Gastrocnemius medialis (tissue), 4 donors: ENCODE measurements around the gene SMG6. TPM values are rescaled to one million over a fixed set of nuclear protein-coding genes. Genes with fewer than 3 reads are reported as not detected.

Experiments used
- ATAC-seq, 2 donors: fragments of 150-250 bp; one replicate each; pipeline ENCODE4 v1.9.1; 2016
- DNase-seq, 2 donors: peaks; one replicate each; pipeline ENCODE4 v3.0.0-alpha.2; 2019
- H3K27ac ChIP-seq, 4 donors: fragments of 200-600 bp; sonication (generic); 1 replicate in 1 of 4; 2 replicates in 3 of 4; pipeline ENCODE4 v1.5.1; 2016 to 2018; ENCODE audit warnings: mild to moderate bottlenecking in 2 of 4, moderate library complexity in 1 of 4
- H3K27me3 ChIP-seq, 3 donors: fragments of 200-600 bp; sonication (generic) in 2 of 3; 1 replicate in 1 of 3; 2 replicates in 2 of 3; pipeline versions ENCODE4 v1.5.1 to v1.6.0; 2016 to 2019; ENCODE audit warnings: mild to moderate bottlenecking in 1 of 3, moderate library complexity in 1 of 3
- H3K36me3 ChIP-seq, 2 donors: fragments of 200-600 bp; sonication (generic) in 1 of 2; one replicate each; pipeline ENCODE4 v1.5.1; 2017 to 2018
- H3K4me1 ChIP-seq, 2 donors: fragments of 200-600 bp; sonication (generic) in 1 of 2; one replicate each; pipeline ENCODE4 v1.5.1; 2016 to 2017; ENCODE audit warnings: mild to moderate bottlenecking in 2 of 2
- H3K4me3 ChIP-seq, 4 donors: fragments of 200-600 bp; sonication (generic) in 3 of 4; 1 replicate in 1 of 4; 2 replicates in 3 of 4; pipeline ENCODE4 v1.5.1; 2016 to 2019; ENCODE audit warnings: mild to moderate bottlenecking in 2 of 4
- H3K9me3 ChIP-seq, 3 donors: fragments of 200-600 bp; sonication (generic) in 2 of 3; 1 replicate in 1 of 3; 2 replicates in 2 of 3; pipeline ENCODE4 v1.5.1; 2016 to 2019
- CTCF ChIP-seq, 5 experiments: fragments of 450-650 bp in 3 of 5; fragments of 200-600 bp in 2 of 5; sonication (generic) in 2 of 5; IDR thresholded peaks in 4 of 5; conservative IDR thresholded peaks in 1 of 5; 1 replicate in 4 of 5; 2 replicates in 1 of 5; pipeline ENCODE4 v1.5.1; 2016 to 2019; ENCODE audit warnings: antibody characterized with exemption in 5 of 5, mild to moderate bottlenecking in 3 of 5, moderate library complexity in 3 of 5
- POLR2A ChIP-seq, 2 donors: fragments of 450-650 bp; IDR thresholded peaks; one replicate each; pipeline ENCODE4 v1.6.1; 2017; ENCODE audit warnings: antibody characterized with exemption in 2 of 2, mild to moderate bottlenecking in 2 of 2, moderate library complexity in 2 of 2
- in situ Hi-C, 4 donors: fragments of 200-750 bp; cut with MboI; loops; one replicate each; pipeline versions ENCODE4 v1.15.0 to v1.8.0; 2017; ENCODE audit warnings: low sequenced_read_pairs in 4 of 4
- intact Hi-C: fragments of 100-400 bp; cut with DNase I; formaldehyde crosslinking; loops from one replicate; pipeline ENCODE4 v1.15.1; 2023; ENCODE audit warnings: low total_unique reads
- total RNA-seq, 4 donors: library from RNA; depleted of rRNA; stranded (reverse); fragments of >200 nt; gene quantifications; one replicate each; pipeline versions ENCODE4 v1.1.0 to v1.2.3, GENCODE V29; 2016

Gene SMG6
- total RNA-seq, 4 donors from 2014 or later: 20.5 to 27.8 (median 23.0) TPM

DNA sequence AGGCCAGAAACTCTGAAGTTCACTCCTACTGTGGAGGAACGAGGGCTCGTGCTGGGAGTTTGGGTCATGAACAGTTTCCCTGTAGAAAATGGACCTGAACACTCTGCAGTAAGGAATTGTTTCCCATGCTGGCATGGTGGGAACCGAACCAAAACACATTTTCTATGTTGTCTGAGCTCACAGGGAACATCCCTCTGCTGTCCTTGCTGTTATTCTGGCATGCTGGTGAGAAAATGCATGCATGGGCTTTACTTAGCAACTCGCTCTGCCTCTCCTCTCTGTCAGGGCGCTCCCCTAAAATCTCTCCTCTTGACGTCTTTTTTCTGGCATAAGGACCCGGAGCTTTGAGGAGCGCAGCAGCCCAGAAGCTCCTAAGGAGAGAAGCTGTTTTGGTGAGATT lies 283.9 kb downstream of the SMG6 start:
- no peak overlapping the region for H3K27ac ChIP-seq
- H3K36me3 ChIP-seq: no peaks in the 10 kb centered on the region
- no peak overlapping the region for H3K4me3 ChIP-seq
- no peaks in the 10 kb centered on the region for H3K9me3 ChIP-seq
- no peaks in the 10 kb centered on the region for H3K27me3 ChIP-seq
- DNase-seq: no peak
- intact Hi-C loops: no loop called here
- no peak for ATAC-seq
- no peak for TF ChIP-seq CTCF (IDR thresholded peaks at IDR 0.05 in 4 of 5, conservative IDR thresholded peaks at IDR 0.05 in 1 of 5)
- in situ Hi-C loops: loop anchor here in 2 of 4 donors (10.0 kb wide), 2 partner anchors 105 to 115 kb away; no protein-coding TSS in a partner anchor
- H3K4me1 ChIP-seq: peaks cover 10 to 12% of the 10 kb centered on the region in 2 donors

GRCh38 chr17:2018716-2019510 lies 284.7 kb downstream of the SMG6 start:
- peaks cover 5 to 10% of the 10 kb centered on the region in 2 donors for H3K4me1 ChIP-seq
- no peaks in the 10 kb centered on the region for H3K27me3 ChIP-seq
- no peak for TF ChIP-seq POLR2A (IDR thresholded peaks at IDR 0.05)
- no peak for TF ChIP-seq CTCF (IDR thresholded peaks at IDR 0.05 in 4 of 5, conservative IDR thresholded peaks at IDR 0.05 in 1 of 5)
- H3K36me3 ChIP-seq: no peaks in the 10 kb centered on the region
- intact Hi-C loops (no loop called here), in situ Hi-C loops (no loop called here)
- no peak overlapping the region for H3K4me3 ChIP-seq
- DNase-seq (no peak), ATAC-seq (no peak)
- no peaks in the 10 kb centered on the region for H3K9me3 ChIP-seq
- H3K27ac ChIP-seq: no peak overlapping the region

DNA sequence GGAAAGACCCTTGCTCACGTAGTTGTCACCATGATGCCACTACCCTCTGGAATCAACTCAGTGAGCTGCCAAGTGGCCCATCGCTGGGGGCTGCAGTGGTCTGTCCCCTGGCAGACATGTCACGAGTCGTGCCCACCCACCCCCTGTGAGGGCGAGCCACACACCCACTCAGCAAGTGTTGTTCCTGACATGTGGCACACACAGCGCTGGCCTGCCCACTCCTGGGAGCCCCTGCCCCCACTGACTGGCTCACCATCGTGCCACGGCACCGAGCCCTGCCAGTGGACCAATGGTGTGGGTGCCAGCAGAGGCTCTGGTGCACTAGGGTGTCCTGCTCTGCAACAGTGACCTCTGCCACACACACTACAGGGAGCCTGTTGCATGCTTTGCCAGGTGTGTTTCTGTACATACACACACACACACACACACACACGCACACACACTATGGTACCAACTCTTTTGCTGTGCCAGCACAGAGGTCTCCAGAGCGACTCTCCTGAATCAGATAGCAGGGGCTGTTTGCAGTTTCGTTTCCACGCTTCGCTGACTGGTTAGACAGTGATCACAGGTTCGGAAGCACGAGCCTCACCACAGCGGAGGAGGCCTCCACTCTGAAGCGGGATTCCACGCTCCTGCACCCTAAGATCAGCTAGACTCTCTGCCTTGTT lies 286.2 kb downstream of the SMG6 start:
- no peak overlapping the region for H3K27ac ChIP-seq
- ATAC-seq: no peak
- in situ Hi-C loops: no loop called here

DNA sequence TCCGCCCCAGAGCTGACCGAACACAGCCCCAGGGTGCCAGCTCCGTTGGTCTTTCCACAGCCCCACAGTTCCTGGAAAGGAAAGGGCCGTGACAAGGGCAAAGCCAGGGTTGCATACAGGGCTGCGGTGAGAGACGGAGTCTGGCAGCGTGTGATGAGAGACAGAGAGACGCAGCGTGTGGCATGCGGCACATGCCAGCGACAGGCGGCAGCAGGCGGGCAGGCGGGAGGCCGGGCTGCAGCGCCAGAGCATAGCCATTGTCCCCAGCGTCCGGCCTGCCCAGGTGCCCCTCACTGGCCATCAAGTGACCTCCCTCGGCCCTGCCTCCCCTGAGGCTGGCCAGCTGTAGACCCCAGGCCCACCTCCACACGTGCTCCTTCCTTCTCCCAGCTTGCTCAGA lies 287.1 kb downstream of the SMG6 start:
- peaks cover 13 to 19% of the 10 kb centered on the region in 2 donors for H3K4me1 ChIP-seq
- intact Hi-C loops (no loop called here), in situ Hi-C loops (no loop called here)
- no peak overlapping the region for H3K27ac ChIP-seq
- no peaks in the 10 kb centered on the region for H3K9me3 ChIP-seq
- H3K27me3 ChIP-seq: no peaks in the 10 kb centered on the region
- peak in 1 of 2 donors; percentile 9 for DNase-seq
- TF ChIP-seq POLR2A (IDR thresholded peaks at IDR 0.05) (no peak), CTCF (IDR thresholded peaks at IDR 0.05 in 4 of 5, conservative IDR thresholded peaks at IDR 0.05 in 1 of 5) (no peak)
- no peak for ATAC-seq
- H3K36me3 ChIP-seq: no peaks in the 10 kb centered on the region
- no peak overlapping the region for H3K4me3 ChIP-seq

More for the DNA sequence above, 286.2 kb downstream of the SMG6 start:
- intact Hi-C loops: no loop called here
- Histone ChIP-seq H3K4me1 (peaks cover 4 to 10% of the 10 kb centered on the region in 2 donors), H3K27me3 (no peaks in the 10 kb centered on the region), H3K9me3 (no peaks in the 10 kb centered on the region), H3K36me3 (no peaks in the 10 kb centered on the region), H3K4me3 (no peak overlapping the region)
- TF ChIP-seq POLR2A (IDR thresholded peaks at IDR 0.05): no peak
- TF ChIP-seq CTCF (IDR thresholded peaks at IDR 0.05 in 4 of 5, conservative IDR thresholded peaks at IDR 0.05 in 1 of 5): no peak
- DNase-seq: no peak
